Superior temporal gyrus (tissue), 1 donor: Measurements from ENCODE around the gene MAD1L1.

Source experiments
- DNase-seq: peaks from one replicate; pipeline ENCODE4 v3.0.0-alpha.2; 2016; ENCODE audit errors: extremely low spot score

Gene MAD1L1

GRCh38 chr7:1899951-1900762 lies 332.6 kb downstream of the MAD1L1 start:
- no peak for DNase-seq

- DNase-seq: no peak
These were observed 333.5 kb downstream of the MAD1L1 start for GRCh38 chr7:1899196-1899595.

DNA sequence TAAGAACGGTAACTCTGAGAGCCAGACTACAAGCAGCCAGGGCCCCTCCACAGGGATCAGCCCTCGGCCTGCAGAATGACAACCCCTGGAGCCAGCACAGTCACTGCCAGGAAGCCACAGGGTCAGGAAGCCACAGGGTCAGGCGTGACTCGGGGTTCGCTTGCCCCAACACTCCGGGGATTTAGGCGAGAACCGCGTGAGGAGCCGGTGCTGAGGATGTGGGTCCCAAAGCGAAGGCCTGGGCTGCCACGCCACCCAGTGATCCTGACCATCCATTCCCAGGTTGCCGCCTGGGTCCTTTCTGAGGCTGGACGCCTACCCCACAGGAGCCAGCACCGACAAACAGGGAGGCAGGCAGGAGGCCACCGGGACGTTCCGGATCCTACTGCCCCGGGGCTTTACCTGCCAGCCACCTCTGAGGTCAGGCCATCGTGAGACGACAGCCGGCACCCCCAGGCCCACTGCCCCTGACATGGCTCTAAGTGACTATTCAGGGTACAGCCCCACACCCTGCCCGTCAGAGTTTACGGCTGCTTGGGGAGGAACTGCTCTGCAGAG lies 334.0 kb downstream of the MAD1L1 start:
- DNase-seq: no peak

- no peak for DNase-seq
These were observed 334.7 kb downstream of the MAD1L1 start for GRCh38 chr7:1897861-1898627.

DNA sequence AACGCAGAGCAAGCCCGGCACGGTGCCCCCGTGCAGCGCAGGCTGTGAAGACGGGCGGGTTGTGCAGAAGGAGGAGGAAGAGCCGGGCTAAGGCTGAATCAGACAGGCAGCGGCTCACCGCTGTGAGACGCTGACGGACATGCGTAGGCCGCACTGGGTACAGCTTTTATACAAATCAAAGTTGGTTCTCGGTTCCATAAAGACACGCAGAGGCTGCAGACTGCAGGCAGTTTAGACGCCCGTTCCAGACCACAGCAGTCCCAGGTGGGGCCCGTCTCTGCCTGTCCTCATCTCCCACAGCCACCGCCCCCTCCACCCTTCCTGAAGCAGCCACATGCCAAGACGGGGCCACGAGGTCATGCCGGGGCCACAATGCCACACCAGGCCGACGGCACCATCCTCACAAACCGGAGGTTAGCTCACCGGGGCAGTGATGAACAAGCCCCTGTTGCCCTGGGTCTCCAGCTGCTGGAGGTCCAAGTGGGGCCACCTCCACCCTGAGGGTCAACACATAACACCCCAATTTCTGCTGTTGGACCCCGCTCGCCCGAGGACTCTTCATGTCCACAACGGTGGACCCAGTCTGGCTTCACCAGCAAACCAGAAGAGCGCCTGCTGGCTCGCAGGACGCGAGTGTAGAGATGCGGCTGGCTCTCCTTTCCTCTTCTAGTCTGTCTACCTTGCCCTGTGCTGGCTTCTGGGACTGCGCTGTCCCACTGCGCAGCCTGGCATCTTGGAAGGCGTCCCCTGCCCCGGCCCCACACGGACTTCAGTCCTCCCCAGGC lies 335.5 kb downstream of the MAD1L1 start:
- no peak for DNase-seq

- no peak for DNase-seq
These were observed 336.9 kb downstream of the MAD1L1 start for GRCh38 chr7:1895664-1896515.

DNA sequence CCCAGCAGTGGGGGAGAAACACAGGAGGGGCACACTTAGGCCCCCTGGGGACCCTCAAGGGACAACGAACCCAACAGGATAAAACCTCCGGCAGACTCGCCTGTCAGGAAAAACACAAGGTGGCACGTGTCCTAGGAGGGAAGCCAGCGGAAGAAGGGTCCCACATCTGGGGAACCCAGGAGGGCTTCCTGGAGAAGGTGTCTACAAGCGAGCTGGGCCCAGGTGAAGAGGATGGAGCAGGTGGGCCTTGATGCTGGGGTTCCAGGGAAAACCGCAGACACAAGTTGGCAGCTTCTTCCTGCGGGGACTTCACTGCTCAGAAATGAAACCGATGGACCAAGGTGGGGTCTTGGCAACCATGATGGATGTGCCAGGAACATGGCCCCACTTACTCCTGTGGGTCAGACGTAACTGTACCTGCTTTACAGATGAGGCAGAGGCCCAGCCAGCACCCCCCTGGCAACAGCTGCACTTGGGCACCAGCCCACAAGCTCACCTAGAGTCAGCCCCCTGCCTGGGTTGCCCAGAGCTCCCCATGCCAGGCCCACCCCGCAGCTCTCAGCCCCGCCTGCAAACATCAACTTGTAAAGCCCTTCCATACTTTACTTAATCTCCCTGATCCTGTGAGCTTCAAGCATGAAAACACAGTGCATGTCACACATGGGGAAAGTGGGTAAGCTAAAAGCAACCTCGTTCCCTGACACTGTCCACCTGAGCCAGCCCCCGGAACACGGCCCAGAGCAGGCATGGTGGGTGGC lies 337.7 kb downstream of the MAD1L1 start:
- DNase-seq: no peak

- no peak for DNase-seq
These were observed 338.3 kb downstream of the MAD1L1 start for GRCh38 chr7:1894313-1894900.

DNA sequence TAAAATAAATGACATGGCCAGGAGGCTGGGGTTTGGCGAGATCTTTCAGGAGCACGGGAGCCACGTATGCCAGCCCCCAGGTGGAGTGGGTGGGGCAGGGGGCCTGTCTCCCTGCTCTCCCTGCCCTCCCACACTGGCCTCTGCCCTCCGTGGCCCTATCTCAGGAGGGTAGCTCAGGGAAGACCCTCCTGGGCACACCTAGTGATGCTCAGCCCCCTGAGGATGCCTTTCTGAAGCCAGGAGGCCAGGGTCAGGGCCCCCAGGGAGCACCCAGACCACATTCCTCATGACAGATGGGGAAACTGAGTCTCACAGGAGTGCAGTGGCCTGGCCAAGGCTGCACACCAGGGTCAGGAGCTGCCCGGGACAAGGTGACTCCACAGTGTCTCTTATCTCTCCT lies 339.3 kb downstream of the MAD1L1 start:
- DNase-seq: no peak

GRCh38 chr7:1893036-1893435 lies 339.7 kb downstream of the MAD1L1 start:
- DNase-seq: no peak

GRCh38 chr7:1892011-1892965 lies 340.5 kb downstream of the MAD1L1 start:
- no peak for DNase-seq

GRCh38 chr7:1890289-1891235 lies 342.2 kb downstream of the MAD1L1 start:
- no peak for DNase-seq

GRCh38 chr7:1889556-1890181 lies 343.1 kb downstream of the MAD1L1 start:
- no peak for DNase-seq

DNA sequence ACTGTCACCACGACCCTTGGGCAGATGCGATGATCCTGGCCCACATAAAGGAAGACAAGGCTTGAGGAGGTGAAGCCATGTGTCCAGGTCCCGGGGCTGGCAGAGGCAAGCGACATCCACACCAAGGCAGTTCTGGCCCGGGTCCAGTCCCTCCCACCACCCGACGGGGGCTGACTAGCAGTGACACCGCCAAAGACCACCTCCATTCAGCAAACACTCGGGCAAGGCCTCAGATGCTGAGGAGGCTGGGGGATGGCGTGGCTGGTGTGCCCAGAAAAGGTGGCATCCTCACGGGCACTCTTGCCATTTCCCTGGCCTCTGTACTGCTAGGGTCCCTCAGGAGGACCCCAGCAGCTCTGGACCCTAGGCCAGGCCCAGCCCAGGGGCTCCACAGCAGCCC lies 343.7 kb downstream of the MAD1L1 start:
- DNase-seq: no peak

GRCh38 chr7:1888425-1888824 lies 344.3 kb downstream of the MAD1L1 start:
- no peak for DNase-seq

DNA sequence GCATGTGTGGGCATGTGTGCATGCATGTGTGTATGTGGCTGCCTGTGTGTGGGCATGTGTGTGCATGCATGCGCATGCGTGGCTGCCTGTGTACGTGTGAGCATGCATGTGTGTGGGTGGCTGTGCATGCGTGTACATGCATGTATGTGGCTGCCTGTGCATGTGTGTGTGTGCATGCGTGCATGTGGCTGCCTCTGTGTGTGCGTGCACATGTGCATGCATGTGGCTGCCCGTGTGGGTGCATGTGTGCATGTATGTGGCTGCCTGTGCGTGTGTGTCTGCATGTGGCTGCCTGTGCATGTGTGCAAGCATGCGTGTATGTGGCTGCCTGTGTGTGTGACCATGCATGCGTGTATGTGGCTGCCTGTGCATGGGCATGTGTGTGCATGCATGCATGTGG lies 345.5 kb downstream of the MAD1L1 start:
- DNase-seq: no peak
